CD4-positive, alpha-beta T cell treated with Interleukin-6 for 4 hours (primary cell): ENCODE data around the gene EGFLAM.
"Not testable (repeated sequence)": the region's sequence is repeated elsewhere in the genome, so short reads cannot be mapped to it uniquely, and the experiment has no call there.

Experiments used
- DNase-seq: peaks from one replicate; pipeline ENCODE4 v3.0.0-alpha.2; 2020; ENCODE audit warnings: mixed read lengths

The EGFLAM gene

GRCh38 chr5:38331831-38332230, 73.5 kb downstream of the EGFLAM start:
- no peak for DNase-seq

- DNase-seq = not testable (repeated sequence)
These were observed 74.8 kb downstream of the EGFLAM start for GRCh38 chr5:38333181-38333580.

- no peak for DNase-seq
These were observed 80.1 kb downstream of the EGFLAM start for GRCh38 chr5:38338455-38338854.

- DNase-seq = no peak
These were observed 81.1 kb downstream of the EGFLAM start for GRCh38 chr5:38339446-38339845.

- DNase-seq = no peak
These were observed 82.7 kb downstream of the EGFLAM start for GRCh38 chr5:38341056-38341455.

- no peak for DNase-seq
These were observed 83.3 kb downstream of the EGFLAM start for GRCh38 chr5:38341641-38342040.

GRCh38 chr5:38342261-38342660, 83.9 kb downstream of the EGFLAM start:
- no peak for DNase-seq

GRCh38 chr5:38344891-38345290, 86.5 kb downstream of the EGFLAM start:
- no peak for DNase-seq

GRCh38 chr5:38346593-38346992, 88.2 kb downstream of the EGFLAM start:
- no peak for DNase-seq

GRCh38 chr5:38347040-38347763, 88.8 kb downstream of the EGFLAM start:
- no peak for DNase-seq

- no peak for DNase-seq
These were observed 89.5 kb downstream of the EGFLAM start for GRCh38 chr5:38347896-38348295.

GRCh38 chr5:38360323-38361061, 102.1 kb downstream of the EGFLAM start:
- DNase-seq = no peak

- DNase-seq = no peak
These were observed 104.4 kb downstream of the EGFLAM start for GRCh38 chr5:38362713-38363112.

- DNase-seq = no peak
These were observed 106.5 kb downstream of the EGFLAM start for GRCh38 chr5:38364825-38365224.

GRCh38 chr5:38367410-38367809, 109.1 kb downstream of the EGFLAM start:
- DNase-seq = no peak

GRCh38 chr5:38367966-38368365, 109.6 kb downstream of the EGFLAM start:
- DNase-seq = no peak

- no peak for DNase-seq
These were observed 111.3 kb downstream of the EGFLAM start for GRCh38 chr5:38369692-38370091.

GRCh38 chr5:38370358-38371100, 112.2 kb downstream of the EGFLAM start:
- DNase-seq = no peak

- no peak for DNase-seq
These were observed 113.2 kb downstream of the EGFLAM start for GRCh38 chr5:38371596-38371995.

- no peak for DNase-seq
These were observed 115.4 kb downstream of the EGFLAM start for GRCh38 chr5:38373743-38374142.

- no peak for DNase-seq
These were observed 117.1 kb downstream of the EGFLAM start for GRCh38 chr5:38375423-38375822.

- DNase-seq = no peak
These were observed 118.0 kb downstream of the EGFLAM start for GRCh38 chr5:38376404-38376803.

GRCh38 chr5:38378579-38378978, 120.2 kb downstream of the EGFLAM start:
- no peak for DNase-seq
